Fibroblast of the aortic adventitia (primary cell): ENCODE measurements around the gene DNAJC27. TPM values are rescaled to one million over a fixed set of nuclear protein-coding genes. Genes with fewer than 3 reads are reported as not detected.
"Not testable (repeated sequence)": the region's sequence is repeated elsewhere in the genome, so short reads cannot be mapped to it uniquely, and the experiment has no call there.

Experiments used
- DNase-seq: peaks from one replicate; pipeline ENCODE4 v3.0.0-alpha.2; 2010; ENCODE audit warnings: low read depth
- H3K4me3 ChIP-seq: 2 replicates; pipeline ENCODE4 v1.5.1; 2011; ENCODE audit warnings: low read depth, mild to moderate bottlenecking, control low read depth, low read length, moderate library complexity
- total RNA-seq: library from RNA; depleted of rRNA; stranded (reverse); fragments of >200 nt; gene quantifications from 2 replicates; pipeline ENCODE4 v1.2.3, GENCODE V29; 2012; ENCODE audit warnings: low replicate concordance
- TF ChIP-seq, protein P1 (sequence below): IDR thresholded peaks from 2 replicates; pipeline ENCODE4 v1.5.1; 2011; ENCODE audit warnings: mild to moderate bottlenecking, low read length, control low read depth, inconsistent platforms; ENCODE audit not compliant: insufficient read depth

Gene DNAJC27
- total RNA-seq, result 3.8 and 5.6 TPM in 2 replicates

DNA sequence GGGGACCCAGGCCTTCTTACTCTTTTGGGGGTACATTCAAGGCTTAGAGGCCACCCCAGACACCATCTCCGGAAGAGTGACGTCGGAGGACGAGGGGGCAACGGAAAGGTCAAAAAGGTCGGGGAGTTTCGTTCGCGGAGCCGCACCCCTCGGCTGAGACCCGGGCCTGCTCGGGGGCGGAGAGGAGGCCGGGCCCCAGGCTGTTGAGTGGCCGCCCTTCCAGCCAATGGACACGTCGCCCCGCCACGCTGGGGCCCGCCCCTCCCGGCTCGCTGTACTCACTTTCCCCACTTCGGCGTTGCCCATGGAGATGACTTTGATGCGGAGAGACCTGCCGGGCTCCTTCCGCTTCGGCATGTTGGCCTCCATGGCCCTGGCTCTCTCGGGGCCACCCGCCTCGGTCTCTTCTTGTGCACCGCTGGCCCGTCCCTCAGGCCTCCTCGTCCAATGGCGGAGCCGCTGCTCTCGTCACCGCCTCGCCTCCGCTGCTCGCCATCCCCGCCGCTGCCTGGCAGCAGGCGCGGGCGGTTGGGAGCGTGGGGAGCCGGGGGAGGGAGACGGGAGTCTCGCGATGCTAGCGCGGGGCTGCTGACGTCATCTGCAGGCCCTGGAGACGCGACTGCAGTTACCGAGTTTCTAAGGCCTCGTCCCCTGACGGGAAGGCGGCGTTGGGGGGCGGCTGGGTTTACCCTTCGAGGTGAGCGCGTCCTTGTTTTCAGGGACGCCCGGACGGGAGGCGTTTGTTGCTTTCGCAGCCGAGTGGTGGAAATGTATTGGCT, at the start of gene DNAJC27:
DNAJC27 (minus strand) TSS at position 420 of the 779 bp plus-strand sequence; CDS start at position 369, 51 bp downstream.
- TF ChIP-seq, protein P1, sequence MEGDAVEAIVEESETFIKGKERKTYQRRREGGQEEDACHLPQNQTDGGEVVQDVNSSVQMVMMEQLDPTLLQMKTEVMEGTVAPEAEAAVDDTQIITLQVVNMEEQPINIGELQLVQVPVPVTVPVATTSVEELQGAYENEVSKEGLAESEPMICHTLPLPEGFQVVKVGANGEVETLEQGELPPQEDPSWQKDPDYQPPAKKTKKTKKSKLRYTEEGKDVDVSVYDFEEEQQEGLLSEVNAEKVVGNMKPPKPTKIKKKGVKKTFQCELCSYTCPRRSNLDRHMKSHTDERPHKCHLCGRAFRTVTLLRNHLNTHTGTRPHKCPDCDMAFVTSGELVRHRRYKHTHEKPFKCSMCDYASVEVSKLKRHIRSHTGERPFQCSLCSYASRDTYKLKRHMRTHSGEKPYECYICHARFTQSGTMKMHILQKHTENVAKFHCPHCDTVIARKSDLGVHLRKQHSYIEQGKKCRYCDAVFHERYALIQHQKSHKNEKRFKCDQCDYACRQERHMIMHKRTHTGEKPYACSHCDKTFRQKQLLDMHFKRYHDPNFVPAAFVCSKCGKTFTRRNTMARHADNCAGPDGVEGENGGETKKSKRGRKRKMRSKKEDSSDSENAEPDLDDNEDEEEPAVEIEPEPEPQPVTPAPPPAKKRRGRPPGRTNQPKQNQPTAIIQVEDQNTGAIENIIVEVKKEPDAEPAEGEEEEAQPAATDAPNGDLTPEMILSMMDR, result no peak
- DNase-seq, result peak; percentile 97
- H3K4me3 ChIP-seq, result peak within 1 kb of the TSS; percentile 86

DNA sequence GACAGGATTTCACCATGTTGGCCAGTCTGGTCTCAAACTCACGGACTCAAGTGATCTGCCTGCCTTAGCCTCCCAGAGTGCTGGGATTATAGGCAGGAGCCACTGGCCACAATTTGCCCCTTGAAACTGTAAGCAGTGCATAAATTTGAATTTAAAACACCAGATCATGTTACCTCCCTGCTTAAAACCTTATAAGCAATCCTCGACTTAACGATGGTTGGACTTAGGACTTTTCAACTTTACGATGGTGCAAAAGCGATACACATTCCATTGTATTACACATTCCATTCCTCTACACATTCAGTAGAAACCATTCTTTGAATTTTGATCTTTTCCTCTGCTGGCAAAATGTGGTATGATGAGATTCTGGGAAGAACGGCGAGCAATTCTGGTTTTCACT, 46.9 kb upstream of the DNAJC27 start:
- no peak overlapping the region for H3K4me3 ChIP-seq
- TF ChIP-seq, protein P1, result no peak
- no peak for DNase-seq

DNA sequence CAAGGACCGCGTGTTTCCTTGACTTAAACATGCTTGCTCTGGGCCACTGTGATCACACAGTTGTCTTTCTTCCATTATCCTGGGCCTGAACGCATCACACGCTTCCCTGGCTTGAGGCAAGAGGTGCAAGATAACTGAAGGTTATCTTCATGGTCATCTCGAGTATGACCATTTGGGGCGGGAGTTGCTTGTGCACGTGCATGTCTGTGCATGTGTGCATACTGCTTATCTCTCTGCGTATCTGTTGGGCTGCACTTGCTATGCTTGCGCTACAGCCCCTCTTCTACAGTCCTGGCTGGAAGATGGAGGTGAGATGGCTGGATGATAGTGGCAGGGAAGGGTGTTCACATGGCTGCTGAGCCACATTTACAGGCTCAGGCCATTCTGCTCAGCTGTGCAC, 42.9 kb upstream of the DNAJC27 start:
- DNase-seq, result no peak
- TF ChIP-seq, protein P1, result no peak
- no peak overlapping the region for H3K4me3 ChIP-seq

DNA sequence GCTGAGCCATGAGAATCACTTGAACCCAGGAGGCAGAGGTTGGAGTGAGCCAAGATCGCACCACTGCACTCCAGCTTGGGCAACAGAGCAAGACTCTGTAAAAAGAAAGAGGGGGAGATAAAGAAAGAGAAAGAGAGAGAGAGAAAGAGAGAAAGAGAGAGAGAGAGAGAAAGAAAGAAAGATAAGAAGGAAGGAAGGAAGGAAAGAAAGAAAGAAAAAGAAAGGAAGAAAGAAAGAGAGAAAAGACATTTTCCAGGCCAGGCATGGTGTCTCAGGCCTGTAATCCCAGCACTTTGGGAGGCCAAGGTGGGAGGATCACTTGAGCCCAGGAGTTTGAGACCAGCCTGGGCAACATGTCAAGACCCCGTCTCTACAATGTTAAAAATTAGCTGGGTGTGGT, 39.6 kb upstream of the DNAJC27 start:
- H3K4me3 ChIP-seq, DNase-seq: not testable (repeated sequence)

DNA sequence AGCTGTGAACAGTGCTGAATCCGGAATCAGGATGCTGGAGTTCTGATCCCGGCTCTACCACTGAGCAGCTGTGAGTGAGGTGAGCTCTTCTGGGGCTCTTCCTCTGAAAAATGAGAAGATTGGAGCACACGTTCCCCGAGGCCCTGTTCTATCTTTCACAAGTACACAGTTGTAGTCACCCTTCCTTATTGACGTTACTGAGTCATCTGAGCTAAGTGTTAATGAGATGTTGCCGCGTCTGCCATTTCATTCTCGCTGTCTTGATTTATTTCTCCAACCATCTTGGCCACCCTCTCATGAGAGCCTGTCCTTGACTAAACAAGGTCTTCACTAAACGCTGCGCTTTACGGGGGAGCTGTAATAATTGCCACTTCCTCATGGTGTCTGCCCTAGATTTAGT, 38.2 kb upstream of the DNAJC27 start:
- no peak for DNase-seq
- no peak overlapping the region for H3K4me3 ChIP-seq
- TF ChIP-seq, protein P1, result no peak

DNA sequence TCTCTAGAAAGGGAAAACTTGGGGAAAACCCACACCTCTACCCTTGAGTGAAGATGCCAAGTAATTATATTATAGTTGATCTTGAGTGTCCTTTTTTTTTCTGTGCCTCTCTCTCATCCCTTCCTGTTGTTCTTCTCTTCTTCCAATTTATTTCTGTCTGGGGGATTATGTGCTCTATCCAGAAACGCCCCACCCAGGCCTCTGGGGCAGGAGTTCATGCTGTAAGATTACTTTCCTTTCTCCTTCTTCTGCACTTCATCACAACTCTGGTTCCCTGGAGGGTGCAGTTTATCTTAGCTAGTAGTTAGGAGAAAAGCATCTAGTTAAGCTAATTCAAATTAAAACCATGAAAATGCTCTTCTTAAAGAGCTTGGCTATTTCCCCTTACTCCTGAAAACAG, 30.3 kb upstream of the DNAJC27 start:
- TF ChIP-seq, protein P1, result no peak
- H3K4me3 ChIP-seq, result no peak overlapping the region
- no peak for DNase-seq

DNA sequence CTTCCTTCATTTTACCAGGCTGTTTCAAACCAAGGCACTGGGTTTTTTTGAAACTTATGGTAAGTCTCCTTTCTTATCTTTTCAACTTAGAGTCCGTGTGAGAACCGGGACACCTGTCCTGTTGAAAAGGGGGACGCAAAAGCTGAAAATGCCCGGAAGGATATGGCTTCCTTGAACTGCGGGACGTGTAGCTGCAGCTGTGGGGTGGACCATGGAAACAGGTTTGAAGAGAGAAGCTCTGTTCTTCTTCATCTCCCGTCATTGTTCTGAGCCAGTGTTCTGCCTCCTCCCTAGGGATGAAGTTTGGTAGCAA, 29.5 kb upstream of the DNAJC27 start:
- H3K4me3 ChIP-seq, result no peak overlapping the region
- TF ChIP-seq, protein P1, result no peak
- DNase-seq, result no peak
